H1 (cell line): ENCODE results near the gene USE1. TPM values are rescaled to one million over a fixed set of nuclear protein-coding genes. Genes with fewer than 3 reads are reported as not detected.

Experiments used
- polyA plus RNA-seq, 7 experiments: library from polyadenylated mRNA; depleted of rRNA in 3 of 7; stranded (reverse) in 5 of 7; unstranded in 2 of 7; fragments of >200 nt in 5 of 7; fragments of 200-250 nt in 2 of 7; gene quantifications; 1 replicate in 5 of 7; 2 replicates in 1 of 7; 4 replicates in 1 of 7; pipeline versions ENCODE4 v1.2.1 to v1.2.3, GENCODE V29; 2011 to 2013; ENCODE audit warnings: missing spikeins in 2 of 7, mixed read lengths in 2 of 7
- total RNA-seq: library from RNA; stranded (reverse); fragmentation: NEBNext Ultra II Directional; extraction: Animal tissue kit (Norgen Biotek cat#: 25700); gene quantifications from 2 replicates; pipeline ENCODE4 v1.2.1, GENCODE V29; 2021
- TF ChIP-seq, protein P1 (sequence below): fragments of 300-600 bp; sonication (generic); IDR thresholded peaks from 2 replicates; pipeline ENCODE4 v1.7.1; 2012; ENCODE audit warnings: low read length, moderate library complexity, mild to moderate bottlenecking, inconsistent platforms; ENCODE audit not compliant: insufficient replicate concordance

The USE1 gene
- total and polyA plus RNA-seq, 2 of the 8 experiments (the other 6 are each of a cell fraction or from before 2014, with no cell fraction given) = 8.7 to 13.9 TPM

DNA sequence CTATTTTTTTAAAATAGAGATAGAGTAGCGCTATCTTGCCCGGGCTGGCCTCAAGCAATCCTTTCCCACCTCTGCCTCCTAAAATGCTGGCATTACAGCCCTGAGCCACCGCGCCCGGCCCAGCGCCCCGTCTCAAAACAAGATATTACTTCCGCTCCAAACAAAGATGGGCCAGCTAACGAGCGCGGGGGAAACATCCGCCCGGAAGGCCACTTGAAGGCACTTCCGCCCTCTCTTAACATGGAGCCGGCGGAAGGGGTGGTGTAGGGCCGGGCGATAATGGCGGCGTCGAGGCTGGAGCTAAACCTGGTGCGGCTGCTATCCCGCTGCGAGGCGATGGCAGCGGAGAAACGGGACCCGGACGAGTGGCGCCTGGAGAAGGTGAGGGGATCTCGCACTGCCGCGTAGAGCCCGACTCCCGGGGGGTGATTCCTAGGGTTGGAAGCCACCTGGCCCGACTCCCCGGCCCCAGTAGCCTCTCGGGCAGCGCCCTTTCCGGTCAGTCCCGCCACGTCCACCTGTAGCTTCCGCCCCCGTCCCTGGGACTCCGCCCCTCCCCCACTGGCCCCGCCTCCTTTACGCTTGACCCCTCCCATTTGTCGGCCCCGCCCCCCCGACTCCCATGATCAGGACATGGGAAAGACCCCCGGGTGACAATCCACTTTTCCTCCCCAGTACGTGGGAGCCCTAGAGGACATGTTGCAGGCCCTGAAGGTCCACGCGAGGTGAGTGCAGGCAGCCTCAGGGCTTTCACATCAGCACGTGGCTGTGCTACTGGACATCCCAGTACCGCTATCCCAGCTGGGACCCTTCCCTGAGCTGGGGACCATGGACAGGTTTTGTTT is at the start of gene USE1 (continued):
- TF ChIP-seq, protein P1, sequence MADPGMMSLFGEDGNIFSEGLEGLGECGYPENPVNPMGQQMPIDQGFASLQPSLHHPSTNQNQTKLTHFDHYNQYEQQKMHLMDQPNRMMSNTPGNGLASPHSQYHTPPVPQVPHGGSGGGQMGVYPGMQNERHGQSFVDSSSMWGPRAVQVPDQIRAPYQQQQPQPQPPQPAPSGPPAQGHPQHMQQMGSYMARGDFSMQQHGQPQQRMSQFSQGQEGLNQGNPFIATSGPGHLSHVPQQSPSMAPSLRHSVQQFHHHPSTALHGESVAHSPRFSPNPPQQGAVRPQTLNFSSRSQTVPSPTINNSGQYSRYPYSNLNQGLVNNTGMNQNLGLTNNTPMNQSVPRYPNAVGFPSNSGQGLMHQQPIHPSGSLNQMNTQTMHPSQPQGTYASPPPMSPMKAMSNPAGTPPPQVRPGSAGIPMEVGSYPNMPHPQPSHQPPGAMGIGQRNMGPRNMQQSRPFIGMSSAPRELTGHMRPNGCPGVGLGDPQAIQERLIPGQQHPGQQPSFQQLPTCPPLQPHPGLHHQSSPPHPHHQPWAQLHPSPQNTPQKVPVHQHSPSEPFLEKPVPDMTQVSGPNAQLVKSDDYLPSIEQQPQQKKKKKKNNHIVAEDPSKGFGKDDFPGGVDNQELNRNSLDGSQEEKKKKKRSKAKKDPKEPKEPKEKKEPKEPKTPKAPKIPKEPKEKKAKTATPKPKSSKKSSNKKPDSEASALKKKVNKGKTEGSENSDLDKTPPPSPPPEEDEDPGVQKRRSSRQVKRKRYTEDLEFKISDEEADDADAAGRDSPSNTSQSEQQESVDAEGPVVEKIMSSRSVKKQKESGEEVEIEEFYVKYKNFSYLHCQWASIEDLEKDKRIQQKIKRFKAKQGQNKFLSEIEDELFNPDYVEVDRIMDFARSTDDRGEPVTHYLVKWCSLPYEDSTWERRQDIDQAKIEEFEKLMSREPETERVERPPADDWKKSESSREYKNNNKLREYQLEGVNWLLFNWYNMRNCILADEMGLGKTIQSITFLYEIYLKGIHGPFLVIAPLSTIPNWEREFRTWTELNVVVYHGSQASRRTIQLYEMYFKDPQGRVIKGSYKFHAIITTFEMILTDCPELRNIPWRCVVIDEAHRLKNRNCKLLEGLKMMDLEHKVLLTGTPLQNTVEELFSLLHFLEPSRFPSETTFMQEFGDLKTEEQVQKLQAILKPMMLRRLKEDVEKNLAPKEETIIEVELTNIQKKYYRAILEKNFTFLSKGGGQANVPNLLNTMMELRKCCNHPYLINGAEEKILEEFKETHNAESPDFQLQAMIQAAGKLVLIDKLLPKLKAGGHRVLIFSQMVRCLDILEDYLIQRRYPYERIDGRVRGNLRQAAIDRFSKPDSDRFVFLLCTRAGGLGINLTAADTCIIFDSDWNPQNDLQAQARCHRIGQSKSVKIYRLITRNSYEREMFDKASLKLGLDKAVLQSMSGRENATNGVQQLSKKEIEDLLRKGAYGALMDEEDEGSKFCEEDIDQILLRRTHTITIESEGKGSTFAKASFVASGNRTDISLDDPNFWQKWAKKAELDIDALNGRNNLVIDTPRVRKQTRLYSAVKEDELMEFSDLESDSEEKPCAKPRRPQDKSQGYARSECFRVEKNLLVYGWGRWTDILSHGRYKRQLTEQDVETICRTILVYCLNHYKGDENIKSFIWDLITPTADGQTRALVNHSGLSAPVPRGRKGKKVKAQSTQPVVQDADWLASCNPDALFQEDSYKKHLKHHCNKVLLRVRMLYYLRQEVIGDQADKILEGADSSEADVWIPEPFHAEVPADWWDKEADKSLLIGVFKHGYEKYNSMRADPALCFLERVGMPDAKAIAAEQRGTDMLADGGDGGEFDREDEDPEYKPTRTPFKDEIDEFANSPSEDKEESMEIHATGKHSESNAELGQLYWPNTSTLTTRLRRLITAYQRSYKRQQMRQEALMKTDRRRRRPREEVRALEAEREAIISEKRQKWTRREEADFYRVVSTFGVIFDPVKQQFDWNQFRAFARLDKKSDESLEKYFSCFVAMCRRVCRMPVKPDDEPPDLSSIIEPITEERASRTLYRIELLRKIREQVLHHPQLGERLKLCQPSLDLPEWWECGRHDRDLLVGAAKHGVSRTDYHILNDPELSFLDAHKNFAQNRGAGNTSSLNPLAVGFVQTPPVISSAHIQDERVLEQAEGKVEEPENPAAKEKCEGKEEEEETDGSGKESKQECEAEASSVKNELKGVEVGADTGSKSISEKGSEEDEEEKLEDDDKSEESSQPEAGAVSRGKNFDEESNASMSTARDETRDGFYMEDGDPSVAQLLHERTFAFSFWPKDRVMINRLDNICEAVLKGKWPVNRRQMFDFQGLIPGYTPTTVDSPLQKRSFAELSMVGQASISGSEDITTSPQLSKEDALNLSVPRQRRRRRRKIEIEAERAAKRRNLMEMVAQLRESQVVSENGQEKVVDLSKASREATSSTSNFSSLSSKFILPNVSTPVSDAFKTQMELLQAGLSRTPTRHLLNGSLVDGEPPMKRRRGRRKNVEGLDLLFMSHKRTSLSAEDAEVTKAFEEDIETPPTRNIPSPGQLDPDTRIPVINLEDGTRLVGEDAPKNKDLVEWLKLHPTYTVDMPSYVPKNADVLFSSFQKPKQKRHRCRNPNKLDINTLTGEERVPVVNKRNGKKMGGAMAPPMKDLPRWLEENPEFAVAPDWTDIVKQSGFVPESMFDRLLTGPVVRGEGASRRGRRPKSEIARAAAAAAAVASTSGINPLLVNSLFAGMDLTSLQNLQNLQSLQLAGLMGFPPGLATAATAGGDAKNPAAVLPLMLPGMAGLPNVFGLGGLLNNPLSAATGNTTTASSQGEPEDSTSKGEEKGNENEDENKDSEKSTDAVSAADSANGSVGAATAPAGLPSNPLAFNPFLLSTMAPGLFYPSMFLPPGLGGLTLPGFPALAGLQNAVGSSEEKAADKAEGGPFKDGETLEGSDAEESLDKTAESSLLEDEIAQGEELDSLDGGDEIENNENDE = no peak
